HG03558 (cell line): ENCODE measurements around the gene SCAPER.
"Not testable (repeated sequence)": the region's sequence is repeated elsewhere in the genome, so short reads cannot be mapped to it uniquely, and the experiment has no call there.

Source experiments
- ATAC-seq: cut with Tn5 transposase; IDR thresholded peaks from one replicate; pipeline ENCODE4 v1.9.1; 2021; ENCODE audit warnings: moderate number of reproducible peaks; ENCODE audit not compliant: unreplicated experiment; ENCODE audit errors: extremely low read depth

Gene SCAPER

DNA sequence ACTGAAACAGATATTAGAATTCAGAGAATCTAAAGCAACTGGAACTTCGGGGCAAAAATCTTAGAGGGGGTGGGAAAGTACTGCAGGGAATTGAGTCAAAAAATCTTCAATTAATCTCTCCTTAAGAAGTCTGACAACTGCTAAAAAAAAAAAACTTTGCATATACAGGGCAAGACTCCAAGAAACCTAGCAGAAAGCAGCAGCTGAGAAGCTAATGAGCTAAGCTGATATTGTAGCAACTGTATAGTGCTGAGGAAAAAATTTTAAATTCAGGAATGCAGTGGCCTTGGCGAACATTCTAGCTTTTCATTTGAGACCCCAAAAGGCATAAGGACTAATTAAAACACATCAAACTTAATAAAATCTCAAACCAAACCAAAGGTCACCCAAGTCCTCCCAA is 113.6 kb downstream of the SCAPER start:
- no peak for ATAC-seq

- no peak for ATAC-seq
Measured at GRCh38 chr15:76787273-76787672, 117.9 kb downstream of the SCAPER start.

DNA sequence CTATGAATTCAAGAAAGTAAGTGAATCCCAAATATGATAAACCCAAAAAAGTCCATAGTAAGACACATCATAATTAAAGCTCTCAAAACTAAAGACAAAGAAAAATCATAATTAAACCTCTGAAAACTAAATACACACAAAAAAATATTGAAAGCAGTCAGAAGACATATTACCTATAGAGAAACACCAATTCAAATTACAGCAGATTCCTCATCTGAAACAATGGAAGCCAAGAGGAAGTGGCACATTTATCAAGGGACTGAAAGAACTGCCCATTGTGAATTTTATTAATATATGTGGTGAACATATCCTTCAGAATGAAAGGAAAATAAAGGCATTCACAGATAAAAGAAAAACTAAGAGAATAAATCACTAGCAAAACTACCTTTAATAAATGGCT is 128.2 kb downstream of the SCAPER start:
- ATAC-seq, result no peak

DNA sequence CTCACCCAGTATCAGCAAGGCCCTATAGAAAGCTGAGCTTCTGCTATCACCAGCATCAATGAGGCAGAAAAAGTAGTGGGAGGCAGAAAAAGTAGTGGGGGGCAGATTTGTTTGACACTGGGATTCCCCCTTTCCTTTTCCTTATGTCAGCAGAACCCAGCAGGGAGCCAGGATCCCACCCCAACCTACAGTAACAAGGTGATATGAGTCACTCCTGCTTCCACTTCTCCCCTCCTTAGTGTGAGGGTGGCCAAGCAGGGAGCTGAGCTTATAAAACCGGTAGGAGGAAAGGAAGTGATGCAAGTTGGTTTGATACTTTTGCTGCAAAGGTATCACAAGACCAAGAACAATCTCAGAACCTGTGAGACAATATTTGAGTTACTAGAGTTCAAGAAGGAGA is 128.7 kb downstream of the SCAPER start:
- ATAC-seq, result no peak

- ATAC-seq, result no peak
Measured at GRCh38 chr15:76773234-76773633, 131.9 kb downstream of the SCAPER start.

- ATAC-seq, result no peak
Measured at GRCh38 chr15:76772776-76773175, 132.4 kb downstream of the SCAPER start.

GRCh38 chr15:76764004-76764403 is 141.1 kb downstream of the SCAPER start:
- no peak for ATAC-seq

GRCh38 chr15:76763554-76763953 is 141.6 kb downstream of the SCAPER start:
- no peak for ATAC-seq

GRCh38 chr15:76756381-76756780 is 148.8 kb downstream of the SCAPER start:
- no peak for ATAC-seq

- ATAC-seq, result no peak
Measured at GRCh38 chr15:76753771-76754170, 151.4 kb downstream of the SCAPER start.

DNA sequence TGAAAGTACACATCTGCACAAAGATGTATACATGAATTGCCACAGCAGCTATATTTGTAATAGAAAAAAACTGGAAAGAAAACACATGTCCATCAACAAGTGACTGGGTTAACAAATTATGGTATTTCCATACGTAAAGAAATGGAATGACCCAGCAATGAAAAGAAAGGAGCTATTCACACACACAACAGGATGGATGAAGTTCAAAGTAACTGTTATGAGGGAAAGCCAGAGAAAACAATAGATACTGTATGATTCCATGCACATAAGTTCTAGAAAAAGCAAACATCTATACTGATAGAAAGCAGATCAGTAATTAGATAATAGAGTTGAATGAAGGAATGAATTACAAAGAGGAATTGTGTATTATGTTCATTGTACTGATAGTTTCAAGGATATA is 152.0 kb downstream of the SCAPER start:
- ATAC-seq, result no peak

GRCh38 chr15:76752549-76752948 is 152.6 kb downstream of the SCAPER start:
- ATAC-seq, result no peak

- no peak for ATAC-seq
Measured at GRCh38 chr15:76737573-76737972, 167.6 kb downstream of the SCAPER start.

DNA sequence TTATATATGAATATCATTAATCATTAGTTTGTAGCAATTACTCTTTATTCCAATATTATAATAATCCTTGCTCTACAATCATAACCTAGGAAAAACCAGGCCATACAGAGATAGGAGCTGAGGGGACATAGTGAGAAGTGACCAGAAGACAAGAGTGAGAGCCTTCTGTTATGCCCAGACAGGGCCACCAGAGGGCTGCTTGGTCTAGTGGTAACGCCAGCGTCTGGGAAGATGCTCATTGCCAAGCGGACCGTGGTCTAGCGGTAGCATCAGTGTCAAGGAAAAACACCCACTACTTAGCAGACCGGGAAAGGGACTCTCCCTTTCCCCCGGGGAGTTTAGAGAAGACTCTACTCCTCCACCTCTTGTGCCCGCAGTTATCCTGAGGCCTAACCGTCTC is 172.8 kb downstream of the SCAPER start:
- ATAC-seq, result not testable (repeated sequence)

DNA sequence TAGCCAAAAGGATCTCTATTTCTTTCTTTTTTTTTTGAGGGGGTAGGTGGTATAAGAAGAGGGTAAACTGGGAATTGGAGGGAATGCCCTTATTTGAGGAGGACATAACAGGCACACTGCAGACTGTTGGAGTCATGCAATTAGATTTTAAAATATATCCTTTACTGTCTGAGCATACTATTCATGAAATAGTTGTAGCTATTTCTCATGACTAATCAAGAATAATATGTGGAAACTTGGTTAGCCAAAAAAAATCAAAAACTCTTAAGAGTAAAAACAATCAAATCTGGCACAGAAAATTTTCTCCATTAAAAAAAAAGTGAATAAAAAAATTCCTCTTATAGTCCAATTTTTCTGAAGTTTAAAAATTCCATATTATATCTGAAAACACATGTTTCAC is 174.9 kb downstream of the SCAPER start:
- no peak for ATAC-seq

GRCh38 chr15:76718863-76719262 is 186.3 kb downstream of the SCAPER start:
- no peak for ATAC-seq

DNA sequence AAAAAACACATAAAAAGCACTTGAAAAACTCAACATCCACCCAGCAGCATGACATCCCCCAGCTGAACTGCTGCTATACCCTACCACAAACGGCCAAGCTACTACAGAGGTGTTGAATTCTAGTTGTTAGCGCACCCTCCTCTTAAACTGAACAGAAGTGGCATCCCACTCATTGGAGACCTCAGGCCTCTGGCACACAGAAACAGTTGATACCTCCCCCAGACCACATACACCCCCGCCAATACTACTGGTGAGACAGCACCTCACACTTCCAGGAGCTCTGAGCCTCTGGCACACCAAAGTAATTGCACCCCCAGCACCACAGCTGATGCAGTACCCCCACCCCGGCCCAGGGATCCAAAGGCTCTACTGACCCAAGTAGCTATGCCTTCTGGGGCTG is 190.2 kb downstream of the SCAPER start:
- no peak for ATAC-seq

DNA sequence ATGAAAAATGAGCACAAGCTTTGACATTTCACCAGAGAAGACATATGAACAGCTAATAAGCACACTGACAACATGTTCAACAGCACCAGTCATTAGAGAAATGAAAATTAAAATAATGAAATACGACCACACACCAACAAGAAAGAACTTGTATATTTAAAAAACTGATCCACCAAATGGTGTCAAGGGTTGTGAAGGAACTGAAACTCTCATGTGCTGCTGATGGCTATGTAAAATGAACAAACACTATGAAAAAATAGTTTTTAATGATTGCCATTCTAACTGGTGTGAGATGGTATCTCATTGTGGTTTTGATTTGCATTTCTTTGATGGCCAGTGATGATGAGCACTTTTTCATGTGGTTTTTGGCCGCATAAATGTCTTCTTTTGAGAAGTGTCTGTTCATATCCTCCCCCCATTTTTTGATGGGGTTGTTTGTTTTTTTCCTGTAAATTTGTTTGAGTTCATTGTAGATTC is 193.8 kb downstream of the SCAPER start:
- ATAC-seq, result no peak

GRCh38 chr15:76704032-76704431 is 201.1 kb downstream of the SCAPER start:
- not testable (repeated sequence) for ATAC-seq

DNA sequence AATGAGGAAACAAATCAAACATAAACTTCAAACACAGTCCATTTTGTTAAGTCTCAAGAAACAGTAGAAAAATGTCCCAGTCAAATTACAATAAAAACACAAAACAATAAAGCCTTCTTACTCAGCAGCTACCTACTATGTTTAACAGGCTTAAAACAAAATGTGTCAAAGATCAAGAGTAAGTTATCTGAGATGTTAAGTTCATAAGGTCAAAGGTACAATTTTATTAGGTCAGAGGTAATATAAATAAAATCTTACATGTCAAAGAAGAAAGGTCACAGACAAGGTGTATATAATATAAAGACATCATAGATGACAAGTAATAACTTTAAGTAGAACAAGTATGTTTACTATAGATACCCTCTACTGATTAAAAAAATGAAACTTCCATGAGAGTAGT is 208.3 kb downstream of the SCAPER start:
- no peak for ATAC-seq

- not testable (repeated sequence) for ATAC-seq
Measured at GRCh38 chr15:76692546-76692945, 212.6 kb downstream of the SCAPER start.

GRCh38 chr15:76687592-76687991 is 217.5 kb downstream of the SCAPER start:
- not testable (repeated sequence) for ATAC-seq

- no peak for ATAC-seq
Measured at GRCh38 chr15:76684002-76684401, 221.1 kb downstream of the SCAPER start.
